HG03558 (cell line): ENCODE data around the gene MYH14.

Source experiments
- ATAC-seq: cut with Tn5 transposase; IDR thresholded peaks from one replicate; pipeline ENCODE4 v1.9.1; 2021; ENCODE audit warnings: moderate number of reproducible peaks; ENCODE audit not compliant: unreplicated experiment; ENCODE audit errors: extremely low read depth

The MYH14 gene

DNA sequence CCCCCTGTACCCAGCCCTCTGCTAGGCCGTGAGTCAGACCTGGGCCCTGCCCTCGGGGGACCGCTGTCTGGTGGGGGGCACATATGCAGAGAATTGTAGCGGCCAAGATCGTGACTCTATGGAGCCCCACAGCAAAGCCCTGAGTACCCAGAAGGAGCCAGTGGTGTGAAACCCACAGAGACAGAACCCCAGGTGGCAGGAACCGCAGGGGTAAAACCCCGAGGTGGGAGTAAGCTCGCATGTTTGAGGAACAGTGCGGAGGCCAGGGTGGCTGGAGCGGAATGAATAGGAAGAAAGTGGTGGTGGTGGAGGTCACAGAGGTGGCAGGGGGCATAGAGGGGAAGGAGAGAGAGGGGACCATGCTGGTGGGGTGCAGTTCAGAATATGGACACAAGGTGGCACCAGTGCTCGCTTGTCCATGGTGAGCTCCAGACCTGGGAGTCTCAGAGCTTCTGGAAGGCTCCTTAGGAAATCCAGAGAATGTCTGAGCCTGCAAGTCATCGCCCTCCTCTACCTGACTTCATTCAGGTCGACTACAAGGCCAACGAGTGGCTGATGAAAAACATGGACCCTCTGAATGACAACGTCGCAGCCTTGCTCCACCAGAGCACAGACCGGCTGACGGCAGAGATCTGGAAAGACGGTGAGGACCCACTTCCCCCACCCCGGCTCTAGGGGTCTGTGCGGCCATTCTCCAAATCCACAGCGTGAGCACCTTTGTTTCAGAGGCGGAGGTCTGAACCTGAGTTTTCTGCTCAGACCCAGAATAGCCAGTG lies 48.9 kb downstream of the MYH14 start:
- ATAC-seq: no peak

- ATAC-seq: no peak
Observed at GRCh38 chr19:50252887-50253268, 49.5 kb downstream of the MYH14 start.

- no peak for ATAC-seq
Observed at GRCh38 chr19:50255115-50255514, 51.7 kb downstream of the MYH14 start.

GRCh38 chr19:50257141-50257540 lies 53.7 kb downstream of the MYH14 start:
- no peak for ATAC-seq

DNA sequence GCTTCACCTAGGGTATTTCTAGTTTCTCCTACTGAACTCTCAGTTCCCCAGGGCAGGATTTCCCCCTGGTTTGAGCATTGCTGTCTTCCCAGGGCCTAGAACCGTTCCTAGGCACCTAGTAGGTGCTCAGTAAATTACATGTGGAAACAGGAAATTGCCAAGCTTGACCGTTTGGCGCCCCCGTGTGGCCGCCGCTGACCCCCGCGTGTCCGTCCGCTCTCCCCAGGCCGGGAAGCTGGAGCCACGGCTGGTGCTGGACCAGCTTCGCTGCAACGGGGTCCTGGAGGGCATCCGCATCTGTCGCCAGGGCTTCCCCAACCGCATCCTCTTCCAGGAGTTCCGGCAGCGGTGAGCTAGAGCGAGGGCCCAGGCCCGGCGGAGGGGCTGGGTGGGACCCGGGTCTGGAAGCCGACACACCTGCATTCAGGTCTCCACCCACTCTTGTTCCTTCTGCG lies 55.5 kb downstream of the MYH14 start:
- no peak for ATAC-seq

- ATAC-seq: no peak
Observed at GRCh38 chr19:50261446-50261970, 58.1 kb downstream of the MYH14 start.

GRCh38 chr19:50263176-50263575 lies 59.8 kb downstream of the MYH14 start:
- no peak for ATAC-seq

DNA sequence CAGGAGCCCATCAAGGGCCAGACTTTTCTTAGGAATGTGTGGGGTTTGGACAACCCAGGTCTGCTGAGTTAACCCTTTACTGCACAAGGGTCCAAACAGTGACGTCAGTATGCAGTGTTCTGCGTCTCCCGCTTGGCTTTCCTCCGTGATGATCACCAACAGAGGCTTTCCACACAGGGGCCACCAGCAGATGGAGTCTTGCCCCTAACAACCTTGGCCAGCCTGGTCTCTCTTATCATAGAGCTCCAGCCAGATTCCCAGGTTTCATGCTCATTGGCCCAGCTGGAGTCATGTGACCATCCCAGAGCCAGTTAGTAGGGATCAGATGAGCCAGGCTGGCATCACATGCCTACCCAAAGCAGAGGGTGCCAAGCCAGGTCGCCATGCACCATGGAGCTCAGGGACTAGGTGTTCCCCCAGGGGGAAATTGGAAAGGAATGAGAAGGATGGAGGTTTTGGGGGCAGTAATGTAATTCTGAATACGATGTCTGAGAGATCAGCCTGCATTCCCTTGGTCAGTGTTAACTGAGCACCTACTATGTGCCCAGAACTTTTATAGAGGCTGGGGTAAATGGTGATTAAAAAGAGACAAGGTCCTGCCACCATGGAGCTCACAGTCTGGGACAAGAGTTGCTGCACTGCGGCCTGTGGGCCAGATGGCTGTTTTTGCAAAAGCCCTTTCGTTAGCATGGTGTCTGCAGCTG lies 61.2 kb downstream of the MYH14 start:
- ATAC-seq: no peak

DNA sequence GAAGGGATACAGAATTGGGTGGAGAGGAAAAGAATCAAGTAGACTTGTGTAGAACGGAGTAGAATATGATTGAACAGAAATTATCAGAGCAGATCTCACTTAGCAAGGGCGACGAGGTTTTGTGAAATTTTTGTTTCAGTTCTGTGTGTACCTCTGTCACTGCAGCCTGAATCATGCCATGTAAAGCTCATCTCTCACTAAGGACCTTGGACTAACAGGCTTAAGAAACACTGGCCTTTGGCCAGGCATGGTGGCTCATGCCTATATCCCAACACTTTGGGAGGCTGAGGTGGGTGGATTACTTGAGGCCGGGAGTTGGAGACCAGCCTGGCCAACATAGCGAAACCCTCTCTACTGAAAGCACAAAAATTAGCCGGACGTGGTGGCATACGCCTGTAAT lies 62.6 kb downstream of the MYH14 start:
- no peak for ATAC-seq

GRCh38 chr19:50266896-50267295 lies 63.5 kb downstream of the MYH14 start:
- no peak for ATAC-seq

- ATAC-seq: no peak
Observed at GRCh38 chr19:50268041-50268440, 64.6 kb downstream of the MYH14 start.

DNA sequence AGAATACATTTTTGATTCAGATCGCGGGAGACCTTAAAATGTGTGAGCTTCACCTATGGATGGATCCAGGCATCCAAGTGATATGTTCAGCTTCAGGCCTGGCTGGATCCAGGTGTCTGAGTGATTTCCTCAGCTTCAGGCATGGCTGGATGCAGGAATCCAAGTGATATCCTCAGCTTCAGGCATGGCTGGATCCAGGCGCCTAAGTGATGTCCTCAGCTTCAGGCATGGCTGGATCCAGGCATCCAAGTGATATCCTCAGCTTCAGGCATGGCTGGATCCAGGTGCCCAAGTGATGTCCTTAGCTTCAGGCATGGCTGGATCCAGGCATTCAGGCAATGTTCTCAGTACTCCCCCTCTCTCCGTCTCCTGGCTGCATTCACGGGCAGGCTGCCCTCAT lies 65.1 kb downstream of the MYH14 start:
- ATAC-seq: no peak

DNA sequence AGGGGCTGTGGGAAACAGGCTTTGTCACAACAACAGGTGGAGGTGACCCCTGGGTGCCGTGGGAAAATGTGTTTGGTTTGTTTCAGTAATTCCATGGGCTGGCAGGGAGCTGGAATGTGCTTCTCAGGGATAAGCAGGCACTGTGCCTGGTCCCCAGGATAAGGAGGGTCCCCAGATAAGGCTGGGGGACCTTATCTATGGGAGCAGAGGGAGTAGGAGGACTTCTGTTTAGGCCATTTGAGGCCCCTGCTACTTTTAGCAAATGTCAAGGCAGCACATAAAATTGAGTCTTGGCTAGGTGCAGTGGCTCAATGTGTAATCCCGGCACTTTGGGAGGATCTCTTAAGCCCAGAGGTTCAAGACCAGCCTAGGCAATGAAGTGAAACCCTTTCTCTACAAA lies 66.2 kb downstream of the MYH14 start:
- no peak for ATAC-seq

GRCh38 chr19:50272263-50272897 lies 69.0 kb downstream of the MYH14 start:
- no peak for ATAC-seq

DNA sequence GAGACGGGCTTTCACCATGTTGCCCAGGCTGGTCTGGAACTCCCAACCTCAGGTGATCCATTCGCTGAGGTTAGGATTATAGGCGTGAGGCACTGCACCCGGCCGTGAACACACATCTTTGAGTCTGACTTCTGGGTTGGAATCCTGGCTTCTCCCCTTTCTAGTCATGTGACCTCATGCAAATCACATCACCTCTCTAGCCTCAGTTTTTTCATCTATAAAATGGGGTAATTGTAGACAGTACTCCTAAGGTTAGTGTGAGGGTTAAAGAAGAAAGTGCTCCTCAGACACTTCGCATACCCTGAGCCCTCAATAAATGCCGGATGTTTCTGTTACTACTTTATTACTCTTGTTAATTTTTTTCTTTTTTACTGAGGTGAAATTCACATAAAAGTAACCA lies 70.4 kb downstream of the MYH14 start:
- ATAC-seq: no peak

GRCh38 chr19:50275577-50276368 lies 72.4 kb downstream of the MYH14 start:
- ATAC-seq: no peak

DNA sequence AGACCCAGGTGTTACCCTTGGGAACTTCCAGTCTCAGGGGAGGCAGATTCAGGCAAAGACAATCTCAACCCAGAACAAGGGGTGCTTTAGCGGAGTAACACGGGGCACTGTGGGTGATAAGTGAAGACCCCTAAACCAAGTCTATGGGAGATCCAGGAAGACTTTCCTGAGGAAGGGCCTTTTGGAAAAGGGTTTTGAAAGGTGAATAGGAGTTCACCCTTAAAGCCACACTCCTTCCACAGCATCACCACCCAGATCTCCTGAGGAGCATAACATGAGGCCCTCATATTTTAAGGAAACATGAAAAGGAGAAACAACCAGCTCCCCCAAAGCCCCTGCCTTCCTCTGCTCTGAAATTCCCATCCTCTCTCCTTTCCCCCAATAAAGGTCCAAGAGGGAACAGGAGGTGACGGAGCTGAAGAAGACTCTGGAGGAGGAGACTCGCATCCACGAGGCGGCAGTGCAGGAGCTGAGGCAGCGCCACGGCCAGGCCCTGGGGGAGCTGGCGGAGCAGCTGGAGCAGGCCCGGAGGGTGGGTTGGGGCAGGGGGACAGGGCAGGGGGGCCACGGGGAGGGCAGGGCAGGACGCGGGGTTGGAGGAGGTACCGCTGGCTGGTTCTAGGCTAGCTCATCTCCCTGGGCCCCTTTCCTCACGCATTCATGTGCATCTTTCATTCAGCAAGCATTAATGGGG lies 73.1 kb downstream of the MYH14 start:
- ATAC-seq: no peak

DNA sequence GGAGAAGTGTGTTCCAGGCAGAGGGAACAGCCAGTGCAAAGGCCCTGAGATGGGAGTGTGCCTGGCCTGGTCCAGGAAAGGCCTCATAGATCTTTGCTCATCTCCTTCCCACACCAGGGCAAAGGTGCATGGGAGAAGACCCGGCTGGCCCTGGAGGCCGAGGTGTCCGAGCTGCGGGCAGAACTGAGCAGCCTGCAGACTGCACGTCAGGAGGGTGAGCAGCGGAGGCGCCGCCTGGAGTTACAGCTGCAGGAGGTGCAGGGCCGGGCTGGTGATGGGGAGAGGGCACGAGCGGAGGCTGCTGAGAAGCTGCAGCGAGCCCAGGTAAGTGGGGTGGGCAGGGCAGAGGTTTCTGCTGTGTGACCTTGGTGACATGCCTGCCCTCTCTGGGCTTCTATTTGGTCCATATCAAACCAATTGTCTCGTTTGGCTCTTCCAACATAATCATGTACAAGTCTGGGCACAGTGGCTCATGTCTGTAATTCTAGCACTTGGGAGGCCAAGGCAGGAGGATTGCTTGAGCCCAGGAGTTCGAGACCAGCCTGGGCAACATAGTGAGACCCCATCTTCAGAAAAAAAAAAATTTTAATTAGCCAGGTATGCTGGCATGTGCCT lies 74.7 kb downstream of the MYH14 start:
- ATAC-seq: no peak

- ATAC-seq: no peak
Observed at GRCh38 chr19:50280074-50280473, 76.7 kb downstream of the MYH14 start.
